ENCODE data around the gene C8A. TPM values are rescaled to one million over a fixed set of nuclear protein-coding genes. Genes with fewer than 3 reads are reported as not detected.

The C8A gene
- total RNA-seq, 1 donor from 2014 or later, result not detected

DNA sequence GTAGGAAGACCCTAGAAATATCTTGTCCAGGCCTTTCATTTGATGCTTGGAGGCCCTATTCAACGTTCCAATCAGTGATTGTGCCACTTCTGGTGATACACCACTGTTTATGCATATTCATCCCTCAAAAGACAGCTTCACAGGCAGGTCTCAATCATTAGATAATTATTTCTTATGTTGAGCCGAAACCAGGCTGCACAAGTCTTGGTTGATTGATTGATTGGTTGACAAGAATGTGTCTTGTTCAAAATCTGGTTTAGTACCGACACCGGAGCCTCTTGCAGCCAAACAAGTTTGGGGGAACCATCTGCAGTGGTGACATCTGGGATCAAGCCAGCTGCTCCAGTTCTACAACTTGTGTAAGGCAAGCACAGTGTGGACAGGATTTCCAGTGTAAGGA lies 20.1 kb downstream of the C8A start:
- H3K9me3 Mint-ChIP-seq, result no peaks in the 10 kb centered on the region
- ChIA-PET POLR2A (no interaction called here), CTCF (no interaction called here)
- H3K4me3 Mint-ChIP-seq, result no peak overlapping the region
- intact Hi-C loops (cut with micrococcal nuclease), result no loop called here
- H3K36me3 Mint-ChIP-seq (ENCODE audit: low read depth), result no peaks in the 10 kb centered on the region
- no peak for ATAC-seq (ENCODE audit: low read depth)
- H3K27me3 Mint-ChIP-seq, result peaks cover 11% of the 10 kb centered on the region
- H3K4me1 Mint-ChIP-seq, result no peaks in the 10 kb centered on the region
- no peak for DNase-seq
- TF ChIP-seq, protein P1, sequence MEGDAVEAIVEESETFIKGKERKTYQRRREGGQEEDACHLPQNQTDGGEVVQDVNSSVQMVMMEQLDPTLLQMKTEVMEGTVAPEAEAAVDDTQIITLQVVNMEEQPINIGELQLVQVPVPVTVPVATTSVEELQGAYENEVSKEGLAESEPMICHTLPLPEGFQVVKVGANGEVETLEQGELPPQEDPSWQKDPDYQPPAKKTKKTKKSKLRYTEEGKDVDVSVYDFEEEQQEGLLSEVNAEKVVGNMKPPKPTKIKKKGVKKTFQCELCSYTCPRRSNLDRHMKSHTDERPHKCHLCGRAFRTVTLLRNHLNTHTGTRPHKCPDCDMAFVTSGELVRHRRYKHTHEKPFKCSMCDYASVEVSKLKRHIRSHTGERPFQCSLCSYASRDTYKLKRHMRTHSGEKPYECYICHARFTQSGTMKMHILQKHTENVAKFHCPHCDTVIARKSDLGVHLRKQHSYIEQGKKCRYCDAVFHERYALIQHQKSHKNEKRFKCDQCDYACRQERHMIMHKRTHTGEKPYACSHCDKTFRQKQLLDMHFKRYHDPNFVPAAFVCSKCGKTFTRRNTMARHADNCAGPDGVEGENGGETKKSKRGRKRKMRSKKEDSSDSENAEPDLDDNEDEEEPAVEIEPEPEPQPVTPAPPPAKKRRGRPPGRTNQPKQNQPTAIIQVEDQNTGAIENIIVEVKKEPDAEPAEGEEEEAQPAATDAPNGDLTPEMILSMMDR (IDR thresholded peaks at IDR 0.05), result no peak
- H3K27ac Mint-ChIP-seq, result no peak overlapping the region

DNA sequence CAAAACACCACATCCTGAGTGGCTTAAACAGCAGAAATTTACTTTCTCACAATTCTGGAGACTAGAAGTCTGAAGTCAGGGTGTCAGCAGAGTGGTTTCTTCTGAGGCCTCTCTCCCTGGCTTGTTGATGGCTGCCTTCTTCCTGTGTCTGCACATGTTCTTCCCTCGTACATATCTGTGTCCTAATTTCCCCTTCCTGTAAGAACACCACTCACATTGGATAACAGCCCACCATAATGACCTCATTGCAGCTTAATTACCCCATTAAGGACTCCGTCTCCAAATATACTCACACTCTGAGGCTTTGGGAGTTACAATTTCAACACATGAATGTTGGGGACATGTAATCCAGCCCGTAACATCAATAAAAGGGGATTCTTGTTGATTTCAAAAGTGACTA lies 23.4 kb downstream of the C8A start:
- POLR2A ChIA-PET, result no interaction called here
- Mint-ChIP-seq H3K4me1 (no peaks in the 10 kb centered on the region), H3K4me3 (no peak overlapping the region), H3K36me3 (ENCODE audit: low read depth) (no peaks in the 10 kb centered on the region), H3K27me3 (peaks cover 9% of the 10 kb centered on the region), H3K27ac (no peak overlapping the region), H3K9me3 (no peaks in the 10 kb centered on the region)
- TF ChIP-seq, protein P1 (IDR thresholded peaks at IDR 0.05), result no peak
- ATAC-seq (ENCODE audit: low read depth) (no peak), DNase-seq (no peak)
- intact Hi-C loops (cut with micrococcal nuclease), result no loop called here
- CTCF ChIA-PET, result no interaction called here

- Mint-ChIP-seq H3K9me3 (no peaks in the 10 kb centered on the region), H3K36me3 (ENCODE audit: low read depth) (no peaks in the 10 kb centered on the region), H3K27ac (no peak overlapping the region), H3K4me3 (no peak overlapping the region), H3K27me3 (peaks cover 3% of the 10 kb centered on the region), H3K4me1 (no peaks in the 10 kb centered on the region)
- ATAC-seq (ENCODE audit: low read depth) (no peak), DNase-seq (no peak)
- TF ChIP-seq, protein P1 (IDR thresholded peaks at IDR 0.05), result no peak
- intact Hi-C loops (cut with micrococcal nuclease), result no loop called here
- ChIA-PET CTCF (no interaction called here), POLR2A (no interaction called here)
Measured at GRCh38 chr1:56880774-56881173, 26.2 kb downstream of the C8A start.

- no peak for ATAC-seq (ENCODE audit: low read depth)
- TF ChIP-seq, protein P1 (IDR thresholded peaks at IDR 0.05), result no peak
- DNase-seq, result no peak
- no peaks in the 10 kb centered on the region for H3K36me3 Mint-ChIP-seq (ENCODE audit: low read depth)
- no peaks in the 10 kb centered on the region for H3K4me1 Mint-ChIP-seq
- POLR2A ChIA-PET, result no interaction called here
- H3K4me3 Mint-ChIP-seq, result no peak overlapping the region
- H3K27ac Mint-ChIP-seq, result no peak overlapping the region
- CTCF ChIA-PET, result no interaction called here
- H3K27me3 Mint-ChIP-seq, result peaks cover 3% of the 10 kb centered on the region
- intact Hi-C loops (cut with micrococcal nuclease), result no loop called here
- no peaks in the 10 kb centered on the region for H3K9me3 Mint-ChIP-seq
Measured at GRCh38 chr1:56881417-56881816, 26.8 kb downstream of the C8A start.

DNA sequence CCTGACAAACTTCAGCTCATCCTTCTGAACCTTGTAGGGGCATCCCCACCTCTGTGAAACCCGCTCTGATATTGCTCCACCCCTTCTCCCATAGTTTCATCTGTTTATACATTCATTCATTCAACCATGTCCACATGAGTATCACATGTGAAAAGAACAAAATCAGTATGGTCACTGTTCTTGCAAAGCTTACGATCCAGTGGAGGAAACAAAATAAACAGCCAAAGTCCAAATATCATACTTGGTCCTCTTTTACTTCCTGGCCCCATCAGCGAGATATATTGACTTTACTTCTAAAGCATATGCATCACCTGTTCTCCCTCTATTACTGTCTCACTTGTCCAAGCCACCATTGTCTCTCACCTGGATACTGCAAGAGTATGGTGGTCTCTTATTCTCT lies 35.6 kb downstream of the C8A start:
- ChIA-PET CTCF (no interaction called here), POLR2A (no interaction called here)
- no peak overlapping the region for H3K27ac Mint-ChIP-seq
- no peaks in the 10 kb centered on the region for H3K9me3 Mint-ChIP-seq
- ATAC-seq (ENCODE audit: low read depth) (no peak), DNase-seq (no peak)
- intact Hi-C loops (cut with micrococcal nuclease), result no loop called here
- no peaks in the 10 kb centered on the region for H3K36me3 Mint-ChIP-seq (ENCODE audit: low read depth)
- no peak overlapping the region for H3K4me3 Mint-ChIP-seq
- TF ChIP-seq, protein P1 (IDR thresholded peaks at IDR 0.05), result no peak
- H3K27me3 Mint-ChIP-seq, result no peaks in the 10 kb centered on the region
- no peaks in the 10 kb centered on the region for H3K4me1 Mint-ChIP-seq

Data from activated B cell treated with CpG ODN at 0.5 μM for 24 hours (primary cell).